Hepatocyte (in vitro differentiated cells): ENCODE results near the gene SLC39A10.

Source experiments
- EZH2phosphoT487 ChIP-seq: fragments of 200-600 bp; sonication (generic); IDR thresholded peaks from one replicate; pipeline ENCODE4 v1.6.1; 2018; ENCODE audit warnings: antibody characterized with exemption, mild to moderate bottlenecking, low read depth, moderate library complexity; ENCODE audit not compliant: unreplicated experiment, severe bottlenecking
- TF ChIP-seq, protein P1 (sequence below): fragments of 200-600 bp; sonication (generic); IDR thresholded peaks from 2 replicates; pipeline ENCODE4 v1.5.1; 2016; ENCODE audit warnings: antibody characterized with exemption, mild to moderate bottlenecking; ENCODE audit not compliant: poor library complexity

DNA sequence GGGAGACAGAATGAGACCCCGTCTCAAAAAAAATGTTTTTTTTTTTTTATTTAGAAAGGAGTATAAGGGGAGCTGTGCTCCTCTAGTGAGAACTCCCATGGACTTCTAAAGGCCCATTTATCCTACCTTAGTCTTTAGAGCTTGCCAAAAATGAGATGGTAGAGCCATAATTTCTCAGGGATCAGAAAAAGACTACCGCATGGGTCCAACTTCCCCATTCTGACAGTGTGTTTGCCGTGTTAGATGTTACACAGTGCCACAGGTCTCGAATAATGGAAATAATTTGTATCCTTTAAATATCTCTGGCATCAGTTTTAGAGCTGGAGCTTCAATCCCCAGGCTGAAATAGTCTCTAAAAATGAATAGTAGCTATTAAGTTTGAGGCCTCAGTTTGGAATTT is 6.0 kb upstream of the SLC39A10 start:
- TF ChIP-seq, protein P1, sequence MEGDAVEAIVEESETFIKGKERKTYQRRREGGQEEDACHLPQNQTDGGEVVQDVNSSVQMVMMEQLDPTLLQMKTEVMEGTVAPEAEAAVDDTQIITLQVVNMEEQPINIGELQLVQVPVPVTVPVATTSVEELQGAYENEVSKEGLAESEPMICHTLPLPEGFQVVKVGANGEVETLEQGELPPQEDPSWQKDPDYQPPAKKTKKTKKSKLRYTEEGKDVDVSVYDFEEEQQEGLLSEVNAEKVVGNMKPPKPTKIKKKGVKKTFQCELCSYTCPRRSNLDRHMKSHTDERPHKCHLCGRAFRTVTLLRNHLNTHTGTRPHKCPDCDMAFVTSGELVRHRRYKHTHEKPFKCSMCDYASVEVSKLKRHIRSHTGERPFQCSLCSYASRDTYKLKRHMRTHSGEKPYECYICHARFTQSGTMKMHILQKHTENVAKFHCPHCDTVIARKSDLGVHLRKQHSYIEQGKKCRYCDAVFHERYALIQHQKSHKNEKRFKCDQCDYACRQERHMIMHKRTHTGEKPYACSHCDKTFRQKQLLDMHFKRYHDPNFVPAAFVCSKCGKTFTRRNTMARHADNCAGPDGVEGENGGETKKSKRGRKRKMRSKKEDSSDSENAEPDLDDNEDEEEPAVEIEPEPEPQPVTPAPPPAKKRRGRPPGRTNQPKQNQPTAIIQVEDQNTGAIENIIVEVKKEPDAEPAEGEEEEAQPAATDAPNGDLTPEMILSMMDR: no peak
- no peak for TF ChIP-seq EZH2phosphoT487
